Thyroid gland (tissue), 4 donors: ENCODE results near the gene SNAP91. TPM values are rescaled to one million over a fixed set of nuclear protein-coding genes. Genes with fewer than 3 reads are reported as not detected.

Experiments
- DNase-seq, 2 donors: peaks; one replicate each; pipeline ENCODE4 v3.0.0-alpha.2; 2019
- H3K27ac ChIP-seq, 3 donors: fragments of 200-600 bp; sonication (generic); 1 replicate in 2 of 3; 2 replicates in 1 of 3; pipeline ENCODE4 v1.5.1; 2016 to 2019; ENCODE audit warnings: mild to moderate bottlenecking in 1 of 3, moderate library complexity in 1 of 3
- H3K27me3 ChIP-seq: fragments of 200-600 bp; sonication (generic); one replicate; pipeline ENCODE4 v1.5.1; 2019
- H3K36me3 ChIP-seq, 2 donors: fragments of 200-600 bp; sonication (generic); one replicate each; pipeline ENCODE4 v1.5.1; 2016 to 2019
- H3K4me1 ChIP-seq, 2 donors: fragments of 200-600 bp; sonication (generic); one replicate each; pipeline ENCODE4 v1.5.1; 2017 to 2019
- H3K4me3 ChIP-seq, 3 donors: fragments of 200-600 bp; sonication (generic); replicated peaks in 1 of 3; 1 replicate in 2 of 3; 2 replicates in 1 of 3; pipeline ENCODE4 v1.5.1; 2016; ENCODE audit warnings: mild to moderate bottlenecking in 1 of 3
- H3K9me3 ChIP-seq: fragments of 200-600 bp; sonication (generic); one replicate; pipeline ENCODE4 v1.5.1; 2017
- CTCF ChIP-seq, 6 experiments: fragments of 200-600 bp in 3 of 6; fragments of 450-650 bp in 3 of 6; sonication (generic) in 3 of 6; IDR thresholded peaks; one replicate each; pipeline ENCODE4 v1.5.1; 2016 to 2019; ENCODE audit warnings: antibody characterized with exemption in 6 of 6, mild to moderate bottlenecking in 2 of 6, inconsistent platforms in 1 of 6, moderate library complexity in 1 of 6
- POLR2A ChIP-seq, 2 donors: fragments of 450-650 bp; IDR thresholded peaks; one replicate each; pipeline ENCODE4 v1.6.1; 2017; ENCODE audit warnings: antibody characterized with exemption in 2 of 2, mild to moderate bottlenecking in 2 of 2, moderate library complexity in 1 of 2
- WGBS, 2 donors: methylation state at CpG; one replicate each; pipeline ENCODE4 v1.1.5; 2017; 5-methylcytosine and 5-hydroxymethylcytosine counted together
- intact Hi-C: fragments of 100-400 bp; cut with DNase I; formaldehyde crosslinking; loops from one replicate; pipeline ENCODE4 v1.15.1; 2023
- total RNA-seq, 4 donors: library from RNA; depleted of rRNA; stranded (reverse); fragments of >200 nt; gene quantifications; one replicate each; pipeline ENCODE4 v1.2.3, GENCODE V29; 2016

The SNAP91 gene
- total RNA-seq, 4 donors from 2014 or later: 0.50 to 3.4 (median 1.8) TPM

GRCh38 chr6:83741089-83741488, 32.2 kb upstream of the SNAP91 start:
- 78 to 79% methylated on average over 4 of the region's 4 CpGs for WGBS, 2 donors
- no peaks in the 10 kb centered on the region for H3K4me1 ChIP-seq
- no peak for TF ChIP-seq CTCF (IDR thresholded peaks at IDR 0.05)
- no peak for TF ChIP-seq POLR2A (IDR thresholded peaks at IDR 0.05)
- DNase-seq: no peak
- no peak overlapping the region for H3K27ac ChIP-seq
- H3K27me3 ChIP-seq: no peaks in the 10 kb centered on the region
- no peaks in the 10 kb centered on the region for H3K36me3 ChIP-seq
- no peaks in the 10 kb centered on the region for H3K9me3 ChIP-seq
- intact Hi-C loops: no loop called here
- H3K4me3 ChIP-seq: no peak overlapping the region

DNA sequence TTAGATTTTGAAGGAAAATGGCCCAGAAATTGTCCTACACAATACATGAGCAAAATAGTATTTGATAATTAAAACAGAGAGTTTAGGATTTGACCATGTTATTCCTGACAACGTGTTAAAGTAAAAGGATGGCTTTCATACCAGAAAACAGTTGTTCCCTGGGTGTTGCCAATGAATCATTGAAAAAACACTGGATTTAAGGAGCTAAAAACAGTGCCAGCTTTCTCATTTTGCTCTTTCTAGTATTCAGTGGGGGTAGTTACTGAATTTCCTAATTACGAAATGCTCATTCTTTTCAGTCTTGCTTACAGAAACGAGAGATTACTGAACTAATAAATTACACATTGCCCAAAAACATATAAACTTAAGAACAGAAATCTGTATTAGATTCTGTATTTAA, 26.6 kb upstream of the SNAP91 start:
- WGBS, 2 donors: 77 to 78% methylated on average over 3 of the region's 3 CpGs
- DNase-seq: no peak
- TF ChIP-seq POLR2A (IDR thresholded peaks at IDR 0.05) (no peak), CTCF (IDR thresholded peaks at IDR 0.05) (no peak)

DNA sequence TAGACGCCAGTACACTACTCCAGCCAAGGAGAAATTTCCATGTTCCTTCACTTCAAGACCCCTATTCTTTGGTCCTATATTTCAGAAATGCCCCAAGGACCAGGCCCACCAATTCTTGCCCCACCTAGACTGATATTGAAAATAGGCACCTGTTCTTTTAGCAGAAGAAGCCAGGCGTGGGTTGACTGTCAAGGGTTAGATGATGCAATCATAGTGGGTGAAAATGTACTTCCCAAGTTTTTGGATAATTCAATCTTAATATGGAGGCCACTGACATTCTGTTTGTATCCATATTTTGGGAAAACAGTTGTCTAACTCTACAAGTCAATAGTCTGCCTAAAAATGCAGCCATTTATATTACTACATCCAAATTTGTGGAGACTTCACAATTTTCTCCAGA, 21.0 kb upstream of the SNAP91 start:
- no peaks in the 10 kb centered on the region for H3K36me3 ChIP-seq
- H3K27ac ChIP-seq: no peak overlapping the region
- no peaks in the 10 kb centered on the region for H3K9me3 ChIP-seq
- no peaks in the 10 kb centered on the region for H3K27me3 ChIP-seq
- TF ChIP-seq POLR2A (IDR thresholded peaks at IDR 0.05) (no peak), CTCF (IDR thresholded peaks at IDR 0.05) (no peak)
- no peaks in the 10 kb centered on the region for H3K4me1 ChIP-seq
- WGBS, 2 donors: 82 to 89% methylated on average over 2 of the region's 2 CpGs
- DNase-seq: no peak
- intact Hi-C loops: no loop called here
- H3K4me3 ChIP-seq: no peak overlapping the region

More for the DNA sequence above, 26.6 kb upstream of the SNAP91 start:
- Histone ChIP-seq H3K27ac (no peak overlapping the region), H3K9me3 (no peaks in the 10 kb centered on the region), H3K4me1 (no peaks in the 10 kb centered on the region), H3K4me3 (no peak overlapping the region), H3K27me3 (no peaks in the 10 kb centered on the region), H3K36me3 (no peaks in the 10 kb centered on the region)
- intact Hi-C loops: no loop called here

GRCh38 chr6:83722876-83723275, 14.0 kb upstream of the SNAP91 start:
- DNase-seq: no peak
- H3K9me3 ChIP-seq: no peaks in the 10 kb centered on the region
- no peak overlapping the region for H3K27ac ChIP-seq
- intact Hi-C loops: no loop called here
- WGBS, 2 donors: 88 to 91% methylated on average over 2 of the region's 2 CpGs
- no peak for TF ChIP-seq CTCF (IDR thresholded peaks at IDR 0.05)
- no peak for TF ChIP-seq POLR2A (IDR thresholded peaks at IDR 0.05)
- H3K4me1 ChIP-seq: no peaks in the 10 kb centered on the region
- H3K27me3 ChIP-seq: no peaks in the 10 kb centered on the region
- H3K36me3 ChIP-seq: no peaks in the 10 kb centered on the region
- H3K4me3 ChIP-seq: no peak overlapping the region

GRCh38 chr6:83717809-83718208, 8.9 kb upstream of the SNAP91 start:
- H3K36me3 ChIP-seq: no peaks in the 10 kb centered on the region
- no peaks in the 10 kb centered on the region for H3K27me3 ChIP-seq
- no peaks in the 10 kb centered on the region for H3K9me3 ChIP-seq
- H3K27ac ChIP-seq: no peak overlapping the region
- H3K4me3 ChIP-seq: no peak overlapping the region
- H3K4me1 ChIP-seq: no peaks in the 10 kb centered on the region
- intact Hi-C loops: no loop called here
- 78 to 80% methylated on average over 15 of the region's 15 CpGs for WGBS, 2 donors
- DNase-seq: no peak
- TF ChIP-seq CTCF (IDR thresholded peaks at IDR 0.05) (no peak), POLR2A (IDR thresholded peaks at IDR 0.05) (no peak)
